Measurements from ENCODE around the gene NOXA1. TPM values are rescaled to one million over a fixed set of nuclear protein-coding genes. Genes with fewer than 3 reads are reported as not detected.
"Not testable (repeated sequence)": the region's sequence is repeated elsewhere in the genome, so short reads cannot be mapped to it uniquely, and the experiment has no call there.

Gene NOXA1
- total RNA-seq, 2 donors from 2014 or later, result 0.94 to 3.4 TPM

- H3K4me1 ChIP-seq, result peaks cover 0 to 46% of the 10 kb centered on the region in 2 donors
- no peaks in the 10 kb centered on the region for H3K9me3 ChIP-seq
- TF ChIP-seq CTCF (IDR thresholded peaks at IDR 0.05), result no peak
- no peaks in the 10 kb centered on the region for H3K27me3 ChIP-seq
- no peak for DNase-seq (ENCODE audit: low spot score)
- no peaks in the 10 kb centered on the region for H3K36me3 ChIP-seq
- no peak overlapping the region for H3K4me3 ChIP-seq
- no peak overlapping the region for H3K27ac ChIP-seq
Observed at GRCh38 chr9:137408651-137409405, 14.4 kb upstream of the NOXA1 start.

- H3K27me3 ChIP-seq, result no peaks in the 10 kb centered on the region
- no peak for DNase-seq (ENCODE audit: low spot score)
Observed at GRCh38 chr9:137409515-137409914, 13.7 kb upstream of the NOXA1 start.

GRCh38 chr9:137410236-137410890, 12.8 kb upstream of the NOXA1 start:
- H3K4me3 ChIP-seq; H3K27me3 ChIP-seq; DNase-seq (ENCODE audit: low spot score); H3K36me3 ChIP-seq; H3K9me3 ChIP-seq: not testable (repeated sequence)
- Histone ChIP-seq H3K4me1 (peaks cover 0 to 46% of the 10 kb centered on the region in 2 donors), H3K27ac (peak overlapping the region; percentile 62 to 85)

More at GRCh38 chr9:137409515-137409914, 13.7 kb upstream of the NOXA1 start:
- Histone ChIP-seq H3K4me1 (peaks cover 0 to 46% of the 10 kb centered on the region in 2 donors), H3K36me3 (no peaks in the 10 kb centered on the region), H3K4me3 (no peak overlapping the region), H3K9me3 (no peaks in the 10 kb centered on the region), H3K27ac (no peak overlapping the region)
- TF ChIP-seq CTCF (IDR thresholded peaks at IDR 0.05), result no peak

- Histone ChIP-seq H3K4me3 (peak overlapping the region in 1 of 2 donors; percentile 13), H3K27me3 (no peaks in the 10 kb centered on the region), H3K4me1 (peaks cover 0 to 46% of the 10 kb centered on the region in 2 donors), H3K27ac (peak overlapping the region; percentile 62 to 85), H3K9me3 (no peaks in the 10 kb centered on the region), H3K36me3 (no peaks in the 10 kb centered on the region)
- DNase-seq (ENCODE audit: low spot score), result no peak
- TF ChIP-seq CTCF (IDR thresholded peaks at IDR 0.05), result no peak
Observed at GRCh38 chr9:137410891-137411249, 12.3 kb upstream of the NOXA1 start.

- Histone ChIP-seq H3K4me1 (peaks cover 0 to 46% of the 10 kb centered on the region in 2 donors), H3K27ac (peak overlapping the region; percentile 62 to 85), H3K4me3 (peak overlapping the region in 1 of 2 donors; percentile 13), H3K9me3 (no peaks in the 10 kb centered on the region), H3K27me3 (no peaks in the 10 kb centered on the region), H3K36me3 (no peaks in the 10 kb centered on the region)
- no peak for TF ChIP-seq CTCF (IDR thresholded peaks at IDR 0.05)
- no peak for DNase-seq (ENCODE audit: low spot score)
Observed at GRCh38 chr9:137411260-137411644, 11.9 kb upstream of the NOXA1 start.

- peak overlapping the region in 1 of 2 donors; percentile 25 for H3K4me3 ChIP-seq
Observed at GRCh38 chr9:137411645-137412380, 11.4 kb upstream of the NOXA1 start.

More at GRCh38 chr9:137411645-137412380, 11.4 kb upstream of the NOXA1 start:
- no peak for TF ChIP-seq CTCF (IDR thresholded peaks at IDR 0.05)
- H3K27me3 ChIP-seq, result no peaks in the 10 kb centered on the region
- peaks cover 0 to 43% of the 10 kb centered on the region in 2 donors for H3K4me1 ChIP-seq
- peak overlapping the region; percentile 75 to 85 for H3K27ac ChIP-seq
- no peaks in the 10 kb centered on the region for H3K36me3 ChIP-seq
- peak; percentile 83 for DNase-seq (ENCODE audit: low spot score)
- H3K9me3 ChIP-seq, result no peaks in the 10 kb centered on the region
